GM21423 (cell line): ENCODE measurements around the gene KCNQ1.

Source experiments
- ATAC-seq: cut with Tn5 transposase; IDR thresholded peaks from one replicate; pipeline ENCODE4 v1.9.1; 2021; ENCODE audit warnings: mild to moderate bottlenecking, moderate library complexity; ENCODE audit not compliant: unreplicated experiment

KCNQ1 gene, protein sequence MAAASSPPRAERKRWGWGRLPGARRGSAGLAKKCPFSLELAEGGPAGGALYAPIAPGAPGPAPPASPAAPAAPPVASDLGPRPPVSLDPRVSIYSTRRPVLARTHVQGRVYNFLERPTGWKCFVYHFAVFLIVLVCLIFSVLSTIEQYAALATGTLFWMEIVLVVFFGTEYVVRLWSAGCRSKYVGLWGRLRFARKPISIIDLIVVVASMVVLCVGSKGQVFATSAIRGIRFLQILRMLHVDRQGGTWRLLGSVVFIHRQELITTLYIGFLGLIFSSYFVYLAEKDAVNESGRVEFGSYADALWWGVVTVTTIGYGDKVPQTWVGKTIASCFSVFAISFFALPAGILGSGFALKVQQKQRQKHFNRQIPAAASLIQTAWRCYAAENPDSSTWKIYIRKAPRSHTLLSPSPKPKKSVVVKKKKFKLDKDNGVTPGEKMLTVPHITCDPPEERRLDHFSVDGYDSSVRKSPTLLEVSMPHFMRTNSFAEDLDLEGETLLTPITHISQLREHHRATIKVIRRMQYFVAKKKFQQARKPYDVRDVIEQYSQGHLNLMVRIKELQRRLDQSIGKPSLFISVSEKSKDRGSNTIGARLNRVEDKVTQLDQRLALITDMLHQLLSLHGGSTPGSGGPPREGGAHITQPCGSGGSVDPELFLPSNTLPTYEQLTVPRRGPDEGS

DNA sequence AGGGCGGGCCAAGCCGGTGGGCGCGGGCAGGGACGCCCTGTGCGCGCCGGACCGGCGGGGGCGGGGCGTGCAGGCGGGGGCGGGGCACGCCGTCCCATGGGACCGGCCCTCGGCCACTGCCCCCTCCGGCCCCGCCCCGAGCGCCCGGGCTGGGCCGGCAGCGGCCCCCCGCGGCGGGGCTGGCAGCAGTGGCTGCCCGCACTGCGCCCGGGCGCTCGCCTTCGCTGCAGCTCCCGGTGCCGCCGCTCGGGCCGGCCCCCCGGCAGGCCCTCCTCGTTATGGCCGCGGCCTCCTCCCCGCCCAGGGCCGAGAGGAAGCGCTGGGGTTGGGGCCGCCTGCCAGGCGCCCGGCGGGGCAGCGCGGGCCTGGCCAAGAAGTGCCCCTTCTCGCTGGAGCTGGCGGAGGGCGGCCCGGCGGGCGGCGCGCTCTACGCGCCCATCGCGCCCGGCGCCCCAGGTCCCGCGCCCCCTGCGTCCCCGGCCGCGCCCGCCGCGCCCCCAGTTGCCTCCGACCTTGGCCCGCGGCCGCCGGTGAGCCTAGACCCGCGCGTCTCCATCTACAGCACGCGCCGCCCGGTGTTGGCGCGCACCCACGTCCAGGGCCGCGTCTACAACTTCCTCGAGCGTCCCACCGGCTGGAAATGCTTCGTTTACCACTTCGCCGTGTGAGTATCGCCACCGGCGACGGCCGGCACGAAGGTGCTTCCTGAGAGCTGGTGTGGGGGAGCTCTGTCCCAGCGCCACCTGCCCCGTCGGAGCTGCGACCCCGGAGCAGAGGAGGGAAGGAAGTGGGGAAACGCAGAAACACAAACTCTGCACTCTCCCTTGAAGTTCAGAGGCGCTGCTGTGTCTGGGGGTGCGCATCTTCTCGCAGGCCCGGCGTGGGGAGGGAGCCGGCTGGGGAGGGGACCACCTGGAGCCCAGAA lies at the start of gene KCNQ1:
TSS of gene KCNQ1 (plus strand) at position 188 of the 925 bp plus-strand sequence. CDS start at position 279, 91 bp downstream.
- no peak for ATAC-seq

DNA sequence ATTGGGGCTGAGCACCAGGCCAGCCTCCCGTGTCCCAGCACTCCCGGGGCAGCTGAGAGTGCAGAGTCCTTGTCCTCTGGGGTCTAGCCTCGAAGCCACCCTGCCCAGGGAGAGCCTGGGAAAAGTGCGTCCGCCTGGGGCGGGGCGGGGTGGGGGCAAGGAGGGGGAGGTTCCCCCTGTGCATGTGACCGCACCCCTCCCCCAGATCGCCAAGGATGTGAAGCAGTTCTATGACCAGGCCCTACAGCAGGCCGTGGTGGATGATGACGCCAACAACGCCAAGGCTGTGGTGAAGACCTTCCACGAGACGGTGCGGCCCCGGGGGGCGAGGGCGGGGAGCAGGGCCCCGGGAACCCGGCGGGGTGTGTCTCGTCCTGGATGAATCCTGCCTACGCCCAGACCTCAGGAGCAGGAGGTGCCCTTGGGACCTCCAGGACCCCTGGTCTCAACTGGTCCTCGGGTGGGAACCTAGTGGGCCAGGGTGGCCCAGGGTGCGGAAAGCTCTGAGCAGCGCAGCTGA lies 49.5 kb upstream of the KCNQ1 start:
- no peak for ATAC-seq

DNA sequence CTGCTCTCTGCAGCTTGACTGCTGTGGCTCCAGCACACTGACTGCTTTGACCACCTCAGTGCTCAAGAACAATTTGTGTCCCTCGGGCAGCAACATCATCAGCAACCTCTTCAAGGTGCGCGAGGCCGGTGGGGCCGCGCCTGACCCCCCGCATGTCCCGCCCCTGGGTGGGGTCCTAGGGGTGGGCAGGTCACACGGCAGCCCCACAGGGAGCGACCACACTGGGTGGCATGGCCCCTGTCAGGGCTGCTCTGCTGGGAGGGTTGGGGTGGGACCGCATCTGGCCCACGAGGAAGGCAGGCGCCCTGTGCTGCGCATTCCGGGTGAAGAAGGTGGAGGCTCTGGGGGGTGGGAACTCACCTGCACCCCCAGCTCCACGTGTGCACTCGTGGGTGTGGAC lies 49.0 kb upstream of the KCNQ1 start:
- no peak for ATAC-seq

DNA sequence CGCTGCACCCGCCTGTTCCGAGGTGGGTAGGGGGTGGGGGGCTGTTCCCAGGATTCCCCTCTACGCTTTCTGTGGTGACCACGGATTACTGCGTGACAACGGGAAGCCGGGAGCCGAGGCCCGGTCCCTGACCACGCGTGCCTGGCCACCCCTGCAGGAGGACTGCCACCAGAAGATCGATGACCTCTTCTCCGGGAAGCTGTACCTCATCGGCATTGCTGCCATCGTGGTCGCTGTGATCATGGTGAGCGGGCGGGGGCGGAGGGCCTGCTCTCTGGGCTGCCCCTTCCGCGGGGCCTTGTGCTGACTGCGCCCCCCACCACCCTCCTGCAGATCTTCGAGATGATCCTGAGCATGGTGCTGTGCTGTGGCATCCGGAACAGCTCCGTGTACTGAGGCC lies 48.3 kb upstream of the KCNQ1 start:
- no peak for ATAC-seq

DNA sequence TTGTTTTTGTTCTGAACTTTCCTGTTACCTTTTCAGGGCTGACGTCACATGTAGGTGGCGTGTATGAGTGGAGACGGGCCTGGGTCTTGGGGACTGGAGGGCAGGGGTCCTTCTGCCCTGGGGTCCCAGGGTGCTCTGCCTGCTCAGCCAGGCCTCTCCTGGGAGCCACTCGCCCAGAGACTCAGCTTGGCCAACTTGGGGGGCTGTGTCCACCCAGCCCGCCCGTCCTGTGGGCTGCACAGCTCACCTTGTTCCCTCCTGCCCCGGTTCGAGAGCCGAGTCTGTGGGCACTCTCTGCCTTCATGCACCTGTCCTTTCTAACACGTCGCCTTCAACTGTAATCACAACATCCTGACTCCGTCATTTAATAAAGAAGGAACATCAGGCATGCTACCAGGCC lies 47.8 kb upstream of the KCNQ1 start:
- ATAC-seq = no peak

DNA sequence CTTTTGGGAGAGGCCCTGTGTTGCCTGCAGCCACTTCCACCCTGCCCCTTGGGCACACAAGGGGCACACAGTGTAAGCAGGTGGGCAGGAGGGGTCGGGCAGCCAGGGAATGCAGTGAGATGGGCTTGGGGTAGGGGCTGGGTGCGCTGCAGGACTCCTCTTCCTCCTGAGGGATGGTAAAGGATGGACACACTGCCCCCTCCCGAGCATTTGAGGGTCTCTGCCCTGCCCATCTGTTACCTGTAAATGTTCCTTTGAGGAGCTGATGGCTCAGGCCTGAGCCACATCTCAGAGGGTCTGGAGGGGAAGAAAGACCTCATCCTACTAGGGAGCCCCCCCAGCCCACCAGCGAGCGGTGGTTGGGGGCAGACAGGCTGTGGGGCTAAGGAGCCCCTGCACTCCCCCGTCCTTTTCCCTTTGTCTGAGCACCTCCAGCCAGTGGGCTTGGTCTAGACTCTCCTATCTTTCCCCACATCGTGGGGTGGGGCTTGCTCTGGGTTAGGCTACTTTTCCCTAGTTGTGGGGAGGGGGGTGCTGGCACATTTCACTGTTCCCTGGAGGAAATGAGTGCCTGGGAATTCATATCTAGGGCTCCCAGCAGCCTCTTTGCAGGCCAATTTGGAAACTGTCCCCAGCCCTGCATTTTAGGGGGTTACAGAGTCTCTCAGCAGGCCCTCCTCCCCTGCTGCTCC lies 46.0 kb upstream of the KCNQ1 start:
- no peak for ATAC-seq

DNA sequence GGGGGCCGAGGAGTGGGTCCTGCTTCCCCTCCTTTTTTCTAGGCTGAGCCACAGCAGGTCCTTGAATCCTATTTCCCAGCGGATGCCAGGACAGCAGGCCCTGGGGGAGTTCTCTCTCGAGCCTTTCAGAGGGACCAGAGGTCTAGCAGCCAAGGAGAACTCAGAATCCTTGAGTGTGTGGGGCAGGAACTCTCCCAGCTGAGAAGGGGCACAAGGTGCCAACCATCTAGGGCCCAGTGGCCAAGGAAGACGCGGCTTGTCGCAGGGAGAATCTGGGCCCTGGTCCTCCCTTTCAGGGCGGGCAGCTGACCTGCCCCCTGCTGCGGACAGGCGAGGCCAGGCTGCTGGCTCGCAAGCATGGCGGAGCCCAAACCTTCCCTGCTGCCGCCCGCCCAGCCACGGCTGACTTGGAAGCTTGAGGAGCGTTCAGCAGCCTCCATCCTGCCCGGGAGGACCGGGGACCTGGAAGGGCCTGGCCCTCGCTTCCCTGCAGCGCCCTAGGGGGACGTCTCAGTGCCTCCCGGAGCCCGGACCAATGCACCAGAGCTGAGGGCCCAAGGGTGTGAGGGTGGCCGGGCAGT lies 45.2 kb upstream of the KCNQ1 start:
- ATAC-seq = no peak

DNA sequence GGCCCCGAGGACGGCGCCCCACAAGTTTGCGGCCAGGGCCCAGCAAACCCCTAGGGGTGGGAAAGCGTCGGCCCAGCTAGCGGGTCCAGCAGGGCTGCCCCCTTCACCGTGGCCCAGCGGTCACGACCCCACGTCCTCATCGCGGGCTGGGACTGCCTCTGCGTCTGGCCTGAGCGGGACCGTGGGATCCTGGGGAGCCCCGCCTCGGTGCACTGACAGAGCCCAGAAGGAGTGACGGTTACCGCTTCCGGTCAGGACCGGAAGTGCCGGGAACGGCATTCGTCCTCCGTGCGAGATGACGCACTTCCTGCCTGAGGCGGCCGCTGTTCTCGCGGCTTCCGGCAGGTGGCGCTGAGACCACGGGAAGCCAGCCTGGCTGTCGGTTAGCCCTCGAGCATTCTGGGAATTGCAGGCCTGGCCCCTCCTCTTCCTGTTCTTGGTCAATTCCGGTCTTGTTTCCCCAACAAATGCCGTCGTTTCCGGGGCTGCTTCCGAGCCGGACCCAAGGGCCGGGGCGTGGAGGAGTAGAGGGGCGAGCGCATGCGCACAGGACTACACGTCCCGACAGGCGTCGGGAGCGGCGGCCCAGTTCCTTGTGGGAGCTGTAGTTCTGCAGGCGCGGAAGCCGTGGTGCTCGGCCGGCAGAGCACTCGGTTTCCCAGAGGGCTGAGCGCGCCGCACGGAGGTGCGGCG lies 44.6 kb upstream of the KCNQ1 start, which contains the start of gene TSSC4:
TSS of gene TSSC4 (plus strand) at position 682 of the 693 bp plus-strand sequence. CDS start 1,884 bp downstream, outside the sequence.
- peak; percentile 75 for ATAC-seq

DNA sequence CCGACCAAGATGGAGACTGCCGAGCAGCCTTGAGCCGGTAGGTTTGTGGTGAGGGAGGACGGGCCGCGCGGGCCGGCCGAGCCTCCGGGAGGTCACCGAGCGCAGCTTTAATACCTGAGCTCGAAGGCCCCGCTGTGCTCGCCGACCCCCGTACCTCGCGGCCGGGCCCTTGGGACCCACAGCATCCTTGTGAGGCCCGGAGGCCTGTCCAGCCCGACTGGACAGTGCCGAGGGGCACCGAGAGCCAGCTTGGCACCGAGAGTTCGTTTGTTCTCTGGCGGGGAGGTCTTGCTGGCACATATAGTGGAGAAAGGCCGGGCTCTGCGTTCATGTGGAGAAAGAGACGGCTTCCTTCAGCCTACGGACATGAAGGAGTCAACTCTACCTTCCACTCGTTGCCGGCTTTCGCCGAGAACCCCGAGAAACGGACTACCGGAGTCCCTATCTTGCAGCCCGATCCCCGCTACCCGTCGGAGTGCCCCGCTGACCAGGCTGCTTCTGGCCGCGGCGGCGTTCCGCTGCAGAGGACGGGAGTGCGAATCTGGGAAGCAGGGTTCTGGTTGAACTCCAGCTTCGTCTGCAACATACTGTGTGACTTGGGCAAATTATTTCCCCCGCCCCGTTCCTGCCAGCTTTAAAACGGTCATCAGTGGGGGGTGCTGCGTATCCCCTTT lies 43.9 kb upstream of the KCNQ1 start:
- ATAC-seq = no peak

DNA sequence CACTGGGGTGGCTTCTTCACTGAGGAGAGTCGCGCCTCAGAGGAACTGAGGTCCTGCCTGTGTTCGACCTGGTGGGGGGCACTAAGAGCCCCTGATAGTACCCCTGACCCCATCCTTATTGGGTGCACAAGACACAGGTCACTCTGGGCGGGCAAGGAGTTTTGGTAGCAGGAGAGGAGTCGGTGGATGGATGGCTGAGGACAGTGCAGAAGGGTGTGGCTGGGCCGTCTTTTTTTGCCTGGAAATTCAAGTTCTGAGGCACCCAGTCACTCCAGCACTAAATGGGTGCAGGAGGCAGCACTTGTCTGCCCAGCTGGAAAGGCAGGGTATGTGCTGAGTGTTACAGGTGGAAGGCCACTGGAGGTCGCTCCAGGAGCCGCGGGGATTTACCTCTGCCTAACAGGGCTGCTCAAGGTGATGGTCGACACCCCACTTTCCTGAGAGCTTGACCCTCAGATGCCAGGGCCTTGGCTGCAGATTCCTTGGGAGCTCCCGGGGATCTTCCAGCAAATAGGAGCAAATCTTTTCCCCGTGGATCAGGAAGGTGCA lies 43.3 kb upstream of the KCNQ1 start:
- ATAC-seq = no peak

DNA sequence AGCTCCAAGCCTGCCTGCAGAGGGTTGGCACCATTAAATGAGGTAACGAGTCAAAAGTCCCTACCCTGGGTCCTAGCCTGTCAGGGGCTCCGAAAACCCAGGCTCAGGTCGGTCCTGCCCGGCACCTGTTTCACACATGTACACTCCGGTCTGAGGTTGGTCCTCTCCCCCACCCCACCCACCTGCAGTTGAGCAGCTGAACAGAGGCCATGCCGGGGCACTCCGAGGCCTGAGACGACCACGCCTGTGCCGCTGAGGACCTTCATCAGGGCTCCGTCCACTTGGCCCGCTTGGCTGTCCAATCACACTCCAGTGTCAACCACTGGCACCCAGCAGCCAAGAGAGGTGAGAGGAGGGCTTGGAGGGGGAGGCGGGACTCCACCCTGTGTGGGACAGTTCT lies 42.7 kb upstream of the KCNQ1 start:
- no peak for ATAC-seq

DNA sequence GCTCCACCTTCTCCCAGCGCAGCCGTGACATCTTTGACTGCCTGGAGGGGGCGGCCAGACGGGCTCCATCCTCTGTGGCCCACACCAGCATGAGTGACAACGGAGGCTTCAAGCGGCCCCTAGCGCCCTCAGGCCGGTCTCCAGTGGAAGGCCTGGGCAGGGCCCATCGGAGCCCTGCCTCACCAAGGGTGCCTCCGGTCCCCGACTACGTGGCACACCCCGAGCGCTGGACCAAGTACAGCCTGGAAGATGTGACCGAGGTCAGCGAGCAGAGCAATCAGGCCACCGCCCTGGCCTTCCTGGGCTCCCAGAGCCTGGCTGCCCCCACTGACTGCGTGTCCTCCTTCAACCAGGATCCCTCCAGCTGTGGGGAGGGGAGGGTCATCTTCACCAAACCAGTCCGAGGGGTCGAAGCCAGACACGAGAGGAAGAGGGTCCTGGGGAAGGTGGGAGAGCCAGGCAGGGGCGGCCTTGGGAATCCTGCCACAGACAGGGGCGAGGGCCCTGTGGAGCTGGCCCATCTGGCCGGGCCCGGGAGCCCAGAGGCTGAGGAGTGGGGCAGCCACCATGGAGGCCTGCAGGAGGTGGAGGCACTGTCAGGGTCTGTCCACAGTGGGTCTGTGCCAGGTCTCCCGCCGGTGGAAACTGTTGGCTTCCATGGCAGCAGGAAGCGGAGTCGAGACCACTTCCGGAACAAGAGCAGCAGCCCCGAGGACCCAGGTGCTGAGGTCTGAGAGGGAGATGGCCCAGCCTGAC lies 41.7 kb upstream of the KCNQ1 start:
- ATAC-seq = no peak

DNA sequence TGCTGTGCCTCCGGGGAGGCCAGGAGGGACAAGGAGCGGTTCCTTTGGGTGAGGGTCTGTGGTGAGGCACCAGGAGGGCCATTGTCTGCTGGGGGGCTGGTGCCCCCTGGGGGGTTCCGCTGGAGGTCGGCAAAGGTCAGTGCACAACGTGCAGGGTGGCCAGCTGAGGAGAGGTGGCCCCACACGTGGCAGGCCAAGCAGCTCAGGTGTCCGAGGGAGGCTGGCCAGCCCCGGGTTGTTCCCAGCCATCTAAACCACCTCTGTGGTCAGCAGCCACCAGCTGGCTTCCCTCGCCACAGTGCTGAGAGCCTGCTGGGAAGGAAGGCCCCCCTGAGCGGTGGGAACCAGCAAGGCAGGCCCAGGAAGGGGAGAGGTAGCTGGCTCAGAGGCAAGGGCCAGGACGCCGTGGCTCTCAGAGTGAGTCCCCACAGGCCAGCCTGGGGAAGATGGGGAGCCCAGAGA lies 40.0 kb upstream of the KCNQ1 start:
- ATAC-seq = no peak

DNA sequence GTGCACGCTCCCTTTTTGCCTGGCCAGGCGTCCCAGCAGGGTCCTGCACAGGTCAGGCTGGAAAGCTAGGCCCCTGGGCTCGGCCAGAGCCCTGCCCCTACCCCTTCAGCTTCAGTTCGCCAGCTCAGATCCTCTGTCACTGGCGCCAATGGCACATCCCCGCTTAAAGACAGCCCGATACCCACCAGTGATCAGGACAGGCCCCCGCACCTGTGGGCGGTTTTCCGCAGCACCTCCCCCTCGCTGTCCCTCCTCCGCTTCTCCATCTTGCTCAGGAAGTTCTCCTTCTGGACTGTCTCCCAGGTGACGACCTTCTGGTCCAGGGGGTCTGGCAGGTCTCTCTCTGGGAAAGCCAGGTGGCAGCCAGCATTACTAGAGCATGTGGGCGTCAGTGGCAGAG lies 38.4 kb upstream of the KCNQ1 start:
- ATAC-seq = no peak

DNA sequence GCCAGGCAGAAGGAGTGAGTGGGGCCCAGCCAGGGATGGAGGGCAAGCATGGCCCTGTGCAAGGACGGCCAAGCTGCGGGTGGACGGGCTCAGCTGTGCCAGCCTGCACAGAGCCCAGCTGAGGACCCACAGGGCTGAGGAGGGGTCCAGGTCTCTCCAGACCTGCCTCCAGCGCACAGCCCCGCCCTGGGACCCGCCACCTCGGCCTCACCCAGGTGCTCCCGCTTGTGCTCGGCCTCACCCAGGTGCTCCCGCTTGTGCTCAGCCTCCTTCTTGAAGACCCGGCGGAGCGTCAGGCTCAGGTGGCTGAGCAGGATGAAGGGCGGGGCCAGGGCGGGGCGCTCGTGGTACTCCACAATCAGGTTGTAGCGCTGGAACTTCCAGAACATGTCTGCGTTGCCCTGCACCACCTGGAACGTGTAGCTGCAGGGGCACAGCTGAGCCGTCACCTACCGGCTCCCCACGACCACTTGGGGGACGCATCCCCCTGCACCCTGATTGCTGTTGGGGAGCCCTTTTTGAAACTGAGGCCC lies 37.9 kb upstream of the KCNQ1 start:
- no peak for ATAC-seq

DNA sequence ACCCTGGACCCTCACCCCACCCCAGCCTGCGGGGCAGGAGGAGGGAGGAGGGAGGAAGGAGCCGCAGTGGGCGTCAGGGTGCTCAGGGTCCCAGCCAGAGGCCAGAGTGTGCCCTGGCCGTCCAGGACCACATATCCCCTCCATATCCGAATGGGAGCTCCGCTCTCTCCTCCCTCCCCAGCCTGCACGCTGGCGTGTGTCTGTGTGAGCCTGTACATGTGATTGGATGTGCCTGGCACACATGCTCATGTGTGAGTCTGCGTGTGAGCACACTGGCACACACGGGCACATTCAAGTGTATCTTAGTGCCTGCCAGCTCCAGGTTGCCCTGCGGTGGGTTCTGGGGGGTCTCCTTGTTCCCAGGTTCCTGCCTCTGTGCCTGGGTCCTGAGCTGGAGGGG lies 36.1 kb upstream of the KCNQ1 start:
- ATAC-seq = no peak

DNA sequence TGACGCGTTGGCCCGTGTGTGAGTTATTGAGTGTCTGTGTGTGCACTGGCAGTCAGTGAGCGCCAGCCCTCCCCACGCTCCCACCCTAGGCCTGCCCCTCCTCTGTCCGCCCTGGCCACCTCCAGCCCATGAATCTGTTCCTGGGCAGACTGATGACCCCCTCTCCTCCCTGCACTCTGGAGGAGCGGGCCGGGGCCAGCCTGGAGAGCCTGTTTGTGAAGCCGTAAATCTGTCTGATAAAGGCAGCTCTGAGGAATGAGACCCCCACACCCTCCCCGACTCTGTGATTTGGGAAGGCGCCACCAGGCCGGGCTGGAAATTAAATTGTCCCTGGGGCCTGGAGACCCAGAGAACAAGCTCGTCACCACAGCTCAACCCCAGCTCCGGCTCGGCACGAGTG lies 35.7 kb upstream of the KCNQ1 start:
- ATAC-seq = no peak
